Esophagus squamous epithelium (tissue), 4 donors: Measurements from ENCODE around the gene LPAR2.
A peak's percentile ranks its signal among the peaks of the same experiment; 100 is the strongest.

ENCODE experiments used
- CTCF ChIP-seq, 6 experiments: fragments of 450-650 bp in 4 of 6; fragments of 200-600 bp in 2 of 6; sonication (generic) in 2 of 6; IDR thresholded peaks; one replicate each; pipeline ENCODE4 v1.5.1; 2016 to 2019; ENCODE audit warnings: antibody characterized with exemption in 6 of 6, mild to moderate bottlenecking in 4 of 6, moderate library complexity in 4 of 6
- POLR2A ChIP-seq, 4 donors: fragments of 450-650 bp; IDR thresholded peaks; one replicate each; pipeline ENCODE4 v1.6.1; 2017; ENCODE audit warnings: antibody characterized with exemption in 4 of 4, mild to moderate bottlenecking in 4 of 4, moderate library complexity in 3 of 4

- TF ChIP-seq CTCF (IDR thresholded peaks at IDR 0.05) (no peak), POLR2A (IDR thresholded peaks at IDR 0.05) (peak in 1 of 4 donors; percentile 45)
Measured at GRCh38 chr19:19668230-19669012, 40.4 kb upstream of the LPAR2 start, which contains the start of gene ZNF101.
